ENCODE measurements around the gene IL15. TPM values are rescaled to one million over a fixed set of nuclear protein-coding genes. Genes with fewer than 3 reads are reported as not detected.
A peak's percentile ranks its signal among the peaks of the same experiment; 100 is the strongest.

Gene IL15, protein sequence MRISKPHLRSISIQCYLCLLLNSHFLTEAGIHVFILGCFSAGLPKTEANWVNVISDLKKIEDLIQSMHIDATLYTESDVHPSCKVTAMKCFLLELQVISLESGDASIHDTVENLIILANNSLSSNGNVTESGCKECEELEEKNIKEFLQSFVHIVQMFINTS
- total RNA-seq = 10 to 100 TPM in 1 of 2 donors, 1 to 10 TPM in 1; 5.6 to 10.6 TPM
- 10 to 100 TPM in 1 of 2 donors, 1 to 10 TPM in 1; 4.7 to 12.5 TPM for polyA plus RNA-seq
- long read RNA-seq, donor 1 = 0 reads
- long read RNA-seq, donor 2 = 0 reads
- long read RNA-seq, donor 3 = 0 reads
- long read RNA-seq, donor 4 = 0 reads
- long read RNA-seq, donor 5 = 0 reads

DNA sequence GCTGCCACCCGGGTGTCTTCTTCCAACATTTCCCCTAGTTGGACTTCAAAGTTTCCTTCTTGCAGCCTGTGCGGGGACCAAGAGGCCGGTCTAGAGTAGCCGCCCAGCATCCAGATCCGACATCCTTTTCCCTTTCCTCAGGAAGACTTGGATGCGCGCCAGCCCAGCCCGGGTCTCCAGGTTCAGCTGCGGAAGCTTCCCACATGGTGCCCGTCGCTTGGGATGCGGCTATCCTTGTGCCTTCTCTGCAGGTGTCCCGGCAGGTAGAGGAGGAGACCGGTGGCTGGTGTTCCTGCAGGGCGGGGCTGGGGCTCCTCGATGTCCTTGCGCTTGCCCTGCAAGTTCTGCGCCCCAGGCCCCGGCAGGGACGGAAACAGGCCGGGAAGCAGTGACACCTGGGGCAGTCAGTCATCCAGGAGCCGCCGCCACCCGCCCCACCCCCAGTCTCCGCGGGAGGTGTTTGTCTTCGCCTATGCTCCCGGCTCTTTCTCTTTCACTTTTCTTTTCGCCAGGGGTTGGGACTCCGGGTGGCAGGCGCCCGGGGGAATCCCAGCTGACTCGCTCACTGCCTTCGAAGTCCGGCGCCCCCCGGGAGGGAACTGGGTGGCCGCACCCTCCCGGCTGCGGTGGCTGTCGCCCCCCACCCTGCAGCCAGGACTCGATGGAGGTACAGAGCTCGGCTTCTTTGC lies at the start of gene IL15:
Gene IL15, plus strand, starts transcription at position 502 of the 689 bp plus-strand sequence. CDS start 82,882 bp downstream, outside the sequence.
- peaks cover 0 to 38% (median 25%) of the 10 kb centered on the region in 3 donors for H3K27me3 ChIP-seq (ENCODE audit: control insufficient read depth in 3 of 3, insufficient read depth in 3 of 3, low read length in 2 of 3)
- TF ChIP-seq, protein P1, sequence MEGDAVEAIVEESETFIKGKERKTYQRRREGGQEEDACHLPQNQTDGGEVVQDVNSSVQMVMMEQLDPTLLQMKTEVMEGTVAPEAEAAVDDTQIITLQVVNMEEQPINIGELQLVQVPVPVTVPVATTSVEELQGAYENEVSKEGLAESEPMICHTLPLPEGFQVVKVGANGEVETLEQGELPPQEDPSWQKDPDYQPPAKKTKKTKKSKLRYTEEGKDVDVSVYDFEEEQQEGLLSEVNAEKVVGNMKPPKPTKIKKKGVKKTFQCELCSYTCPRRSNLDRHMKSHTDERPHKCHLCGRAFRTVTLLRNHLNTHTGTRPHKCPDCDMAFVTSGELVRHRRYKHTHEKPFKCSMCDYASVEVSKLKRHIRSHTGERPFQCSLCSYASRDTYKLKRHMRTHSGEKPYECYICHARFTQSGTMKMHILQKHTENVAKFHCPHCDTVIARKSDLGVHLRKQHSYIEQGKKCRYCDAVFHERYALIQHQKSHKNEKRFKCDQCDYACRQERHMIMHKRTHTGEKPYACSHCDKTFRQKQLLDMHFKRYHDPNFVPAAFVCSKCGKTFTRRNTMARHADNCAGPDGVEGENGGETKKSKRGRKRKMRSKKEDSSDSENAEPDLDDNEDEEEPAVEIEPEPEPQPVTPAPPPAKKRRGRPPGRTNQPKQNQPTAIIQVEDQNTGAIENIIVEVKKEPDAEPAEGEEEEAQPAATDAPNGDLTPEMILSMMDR (IDR thresholded peaks at IDR 0.05; ENCODE audit: control extremely low read depth, extremely low read depth) = no peak
- H3K4me3 ChIP-seq = peak within 1 kb of the TSS; percentile 82
- peak within 1 kb of the TSS; percentile 71 to 89 for H3K27ac ChIP-seq (ENCODE audit: low read depth in 1 of 2, low read length in 1 of 2)
- peak; percentile 92 for ATAC-seq (ENCODE audit: insufficient read depth, low FRiP score)
- H3K9me3 ChIP-seq (ENCODE audit: control insufficient read depth in 4 of 4, insufficient read depth in 3 of 4, low read length in 3 of 4) = no peaks in the 10 kb centered on the region
- peaks cover 0 to 8% (median 0%) of the 10 kb centered on the region in 5 donors for H3K4me1 ChIP-seq (ENCODE audit: control insufficient read depth in 5 of 5, insufficient read depth in 5 of 5, low read length in 5 of 5)
- no peaks in the 10 kb centered on the region for H3K36me3 ChIP-seq (ENCODE audit: control insufficient read depth in 4 of 4, insufficient read depth in 4 of 4, low read length in 4 of 4)
- DNase-seq = peak; percentile 48 to 60 (median 55)
- H3K9ac ChIP-seq (ENCODE audit: insufficient read depth in 1 of 2, low read length in 2 of 2) = peak within 1 kb of the TSS in 1 of 2 donors; percentile 3
- WGBS, 2 donors = 0 to 1% methylated on average over 38 to 43 of the region's 43 CpGs

DNA sequence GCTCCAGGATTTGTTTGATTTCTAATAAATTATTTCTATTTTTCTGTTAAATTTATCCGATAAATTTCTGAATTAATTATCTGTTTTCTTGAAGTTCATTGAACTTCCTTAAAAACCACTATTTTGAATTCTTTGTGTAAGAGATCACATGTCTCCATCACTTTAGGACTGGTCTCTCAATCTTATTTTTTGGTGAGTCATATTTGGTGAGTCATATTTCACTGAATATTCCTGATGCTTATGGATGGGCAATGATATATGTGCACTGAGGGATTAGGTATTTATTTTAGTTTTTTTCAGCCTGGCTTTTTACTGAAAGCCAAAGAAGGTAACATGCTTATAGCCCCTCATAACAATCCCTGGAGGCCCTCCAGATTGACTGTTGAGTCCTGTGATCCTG lies 48.5 kb upstream of the IL15 start:
- Histone ChIP-seq H3K4me1 (ENCODE audit: control insufficient read depth in 5 of 5, insufficient read depth in 5 of 5, low read length in 5 of 5) (no peaks in the 10 kb centered on the region), H3K36me3 (ENCODE audit: control insufficient read depth in 4 of 4, insufficient read depth in 4 of 4, low read length in 4 of 4) (no peaks in the 10 kb centered on the region), H3K9ac (ENCODE audit: insufficient read depth in 1 of 2, low read length in 2 of 2) (no peak overlapping the region), H3K27ac (ENCODE audit: low read depth in 1 of 2, low read length in 1 of 2) (no peak overlapping the region), H3K27me3 (ENCODE audit: control insufficient read depth in 3 of 3, insufficient read depth in 3 of 3, low read length in 2 of 3) (no peaks in the 10 kb centered on the region), H3K4me3 (no peak overlapping the region), H3K9me3 (ENCODE audit: control insufficient read depth in 4 of 4, insufficient read depth in 3 of 4, low read length in 3 of 4) (peaks cover 0 to 9% (median 1%) of the 10 kb centered on the region in 4 donors)
- DNase-seq (no peak), ATAC-seq (ENCODE audit: insufficient read depth, low FRiP score) (no peak)
- TF ChIP-seq, protein P1 (IDR thresholded peaks at IDR 0.05; ENCODE audit: control extremely low read depth, extremely low read depth) = no peak
- 98% methylated on average over 1 of the region's 1 CpG for WGBS, 2 donors

DNA sequence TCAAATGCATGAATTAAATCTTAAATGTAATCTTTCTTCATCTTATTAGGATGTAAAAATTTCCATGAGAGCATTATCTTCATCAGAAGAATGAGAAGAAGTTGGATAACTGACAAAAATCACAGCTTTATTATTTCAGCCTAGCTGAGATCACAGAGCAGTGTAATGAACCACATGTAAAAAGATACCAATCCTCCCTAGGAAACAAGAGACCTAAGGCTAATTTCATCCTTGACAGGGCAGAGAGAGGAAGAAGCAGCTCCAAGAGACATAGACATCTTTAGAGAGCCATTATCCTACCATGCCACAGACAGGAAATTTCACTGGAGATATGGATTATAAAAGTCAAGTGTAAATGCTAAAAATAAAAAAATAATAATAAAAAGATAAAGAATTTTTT lies 40.9 kb upstream of the IL15 start:
- Histone ChIP-seq H3K27me3 (ENCODE audit: control insufficient read depth in 3 of 3, insufficient read depth in 3 of 3, low read length in 2 of 3) (no peaks in the 10 kb centered on the region), H3K4me1 (ENCODE audit: control insufficient read depth in 5 of 5, insufficient read depth in 5 of 5, low read length in 5 of 5) (no peaks in the 10 kb centered on the region), H3K27ac (ENCODE audit: low read depth in 1 of 2, low read length in 1 of 2) (no peak overlapping the region), H3K9ac (ENCODE audit: insufficient read depth in 1 of 2, low read length in 2 of 2) (no peak overlapping the region), H3K9me3 (ENCODE audit: control insufficient read depth in 4 of 4, insufficient read depth in 3 of 4, low read length in 3 of 4) (peaks cover 0 to 3% (median 1%) of the 10 kb centered on the region in 4 donors), H3K4me3 (no peak overlapping the region), H3K36me3 (ENCODE audit: control insufficient read depth in 4 of 4, insufficient read depth in 4 of 4, low read length in 4 of 4) (no peaks in the 10 kb centered on the region)
- TF ChIP-seq, protein P1 (IDR thresholded peaks at IDR 0.05; ENCODE audit: control extremely low read depth, extremely low read depth) = no peak
- DNase-seq (peak in 1 of 3 donors; percentile 6), ATAC-seq (ENCODE audit: insufficient read depth, low FRiP score) (no peak)

Data from lung (tissue), 16 donors.